Calu3 (cell line): Measurements from ENCODE around the gene YY1AP1. TPM values are rescaled to one million over a fixed set of nuclear protein-coding genes. Genes with fewer than 3 reads are reported as not detected.
"Not testable (repeated sequence)": the region's sequence is repeated elsewhere in the genome, so short reads cannot be mapped to it uniquely, and the experiment has no call there.

ENCODE experiments used
- BruUV-seq: library from RNA; stranded (reverse); fragments of 400-500 nt; replicated peaks from 2 replicates; lab custom pipeline; 2021; lab: Mats Ljungman, UMichigan
- CTCF ChIA-PET: fragments of 300-600 bp; sonication (Branson Sonifier 250); formaldehyde crosslinking; loops from one replicate; lab custom pipeline; 2022; ENCODE audit warnings: antibody characterized with exemption; lab: Charles Lee
- DNase-seq: peaks from one replicate; pipeline ENCODE4 v3.0.0; 2022
- H3K27ac Mint-ChIP-seq: one replicate; pipeline ENCODE4 v1.8.0; 2022; ENCODE audit warnings: mixed read lengths; ENCODE audit not compliant: unreplicated experiment
- H3K27me3 Mint-ChIP-seq: one replicate; pipeline ENCODE4 v1.8.0; 2022; ENCODE audit warnings: mixed read lengths; ENCODE audit not compliant: unreplicated experiment
- H3K36me3 Mint-ChIP-seq: one replicate; pipeline ENCODE4 v1.8.0; 2022; ENCODE audit warnings: mild to moderate bottlenecking, moderate library complexity, mixed read lengths; ENCODE audit not compliant: insufficient read depth, unreplicated experiment
- H3K4me1 Mint-ChIP-seq: one replicate; pipeline ENCODE4 v1.8.0; 2022; ENCODE audit warnings: mild to moderate bottlenecking, low read depth, mixed read lengths; ENCODE audit not compliant: unreplicated experiment
- H3K4me3 Mint-ChIP-seq: one replicate; pipeline ENCODE4 v1.8.0; 2022; ENCODE audit warnings: mild to moderate bottlenecking, low read depth, moderate library complexity, mixed read lengths; ENCODE audit not compliant: unreplicated experiment
- H3K9me3 Mint-ChIP-seq: one replicate; pipeline ENCODE4 v1.8.0; 2022; ENCODE audit warnings: low read depth, mixed read lengths; ENCODE audit not compliant: unreplicated experiment
- intact Hi-C: fragments of 100-400 bp; cut with micrococcal nuclease; formaldehyde crosslinking; loops from one replicate; pipeline ENCODE4 v1.10.0; 2022; ENCODE audit not compliant: unreplicated experiment
- total RNA-seq: library from RNA; stranded (reverse); gene quantifications from 2 replicates; pipeline ENCODE4 v1.2.3, GENCODE V29; 2022
- TF ChIP-seq, protein P1 (sequence below): fragments of 200-600 bp; IDR thresholded peaks from one replicate; pipeline ENCODE4 v1.8.0; 2022; ENCODE audit warnings: antibody characterized with exemption; ENCODE audit not compliant: unreplicated experiment

Gene YY1AP1
- total RNA-seq, 1 experiment from 2014 or later = 81.4 TPM

- no peak overlapping the region for H3K27ac Mint-ChIP-seq
- no TSS peak for BruUV-seq
- no peaks in the 10 kb centered on the region for H3K4me1 Mint-ChIP-seq
- TF ChIP-seq, protein P1, sequence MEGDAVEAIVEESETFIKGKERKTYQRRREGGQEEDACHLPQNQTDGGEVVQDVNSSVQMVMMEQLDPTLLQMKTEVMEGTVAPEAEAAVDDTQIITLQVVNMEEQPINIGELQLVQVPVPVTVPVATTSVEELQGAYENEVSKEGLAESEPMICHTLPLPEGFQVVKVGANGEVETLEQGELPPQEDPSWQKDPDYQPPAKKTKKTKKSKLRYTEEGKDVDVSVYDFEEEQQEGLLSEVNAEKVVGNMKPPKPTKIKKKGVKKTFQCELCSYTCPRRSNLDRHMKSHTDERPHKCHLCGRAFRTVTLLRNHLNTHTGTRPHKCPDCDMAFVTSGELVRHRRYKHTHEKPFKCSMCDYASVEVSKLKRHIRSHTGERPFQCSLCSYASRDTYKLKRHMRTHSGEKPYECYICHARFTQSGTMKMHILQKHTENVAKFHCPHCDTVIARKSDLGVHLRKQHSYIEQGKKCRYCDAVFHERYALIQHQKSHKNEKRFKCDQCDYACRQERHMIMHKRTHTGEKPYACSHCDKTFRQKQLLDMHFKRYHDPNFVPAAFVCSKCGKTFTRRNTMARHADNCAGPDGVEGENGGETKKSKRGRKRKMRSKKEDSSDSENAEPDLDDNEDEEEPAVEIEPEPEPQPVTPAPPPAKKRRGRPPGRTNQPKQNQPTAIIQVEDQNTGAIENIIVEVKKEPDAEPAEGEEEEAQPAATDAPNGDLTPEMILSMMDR = no peak
- H3K27me3 Mint-ChIP-seq = no peaks in the 10 kb centered on the region
- H3K4me3 Mint-ChIP-seq = no peak overlapping the region
- CTCF ChIA-PET = no interaction called here
- peaks cover 88% of the 10 kb centered on the region for H3K36me3 Mint-ChIP-seq
- no peaks in the 10 kb centered on the region for H3K9me3 Mint-ChIP-seq
- intact Hi-C loops = no loop called here
- no peak for DNase-seq
Measured at GRCh38 chr1:155671750-155672149, 16.8 kb downstream of the YY1AP1 start.

- no peak for DNase-seq
- CTCF ChIA-PET = no interaction called here
- TF ChIP-seq, protein P1 = no peak
- Mint-ChIP-seq H3K36me3 (peaks cover 86% of the 10 kb centered on the region), H3K4me1 (no peaks in the 10 kb centered on the region), H3K27me3 (no peaks in the 10 kb centered on the region), H3K9me3 (no peaks in the 10 kb centered on the region), H3K4me3 (no peak overlapping the region), H3K27ac (no peak overlapping the region)
- intact Hi-C loops = no loop called here
- no TSS peak for BruUV-seq
Measured at GRCh38 chr1:155669233-155670162, 19.1 kb downstream of the YY1AP1 start.

DNA sequence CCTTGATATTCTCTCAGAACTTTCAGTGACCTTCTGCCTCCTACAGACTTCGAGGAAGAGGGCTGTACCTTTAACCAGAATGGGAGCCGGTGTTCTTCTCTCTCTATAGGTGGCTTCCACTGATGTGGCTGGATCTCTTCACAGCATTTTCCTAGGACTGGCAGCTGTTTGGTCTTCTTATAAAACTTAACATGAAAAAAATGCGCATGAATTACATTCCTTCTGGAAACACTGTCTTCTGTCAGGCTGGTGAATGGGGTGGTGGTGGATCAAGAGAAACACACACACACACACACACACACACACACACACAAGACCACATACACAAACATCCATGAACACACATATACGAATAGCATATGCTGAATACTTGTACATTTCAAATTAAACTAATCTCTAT, 27.3 kb downstream of the YY1AP1 start:
- H3K27me3 Mint-ChIP-seq, DNase-seq, H3K27ac Mint-ChIP-seq, H3K9me3 Mint-ChIP-seq, CTCF ChIA-PET, intact Hi-C loops, H3K4me1 Mint-ChIP-seq, BruUV-seq, H3K4me3 Mint-ChIP-seq: not testable (repeated sequence)
- H3K36me3 Mint-ChIP-seq = peaks cover 85% of the 10 kb centered on the region

GRCh38 chr1:155657463-155657862, 31.1 kb downstream of the YY1AP1 start:
- no TSS peak for BruUV-seq
- CTCF ChIA-PET = no interaction called here
- no peaks in the 10 kb centered on the region for H3K27me3 Mint-ChIP-seq
- TF ChIP-seq, protein P1 = no peak
- H3K4me3 Mint-ChIP-seq = no peak overlapping the region
- no peaks in the 10 kb centered on the region for H3K4me1 Mint-ChIP-seq
- DNase-seq = no peak
- H3K36me3 Mint-ChIP-seq = peaks cover 55% of the 10 kb centered on the region
- no peaks in the 10 kb centered on the region for H3K9me3 Mint-ChIP-seq
- H3K27ac Mint-ChIP-seq = peak overlapping the region; percentile 46
- intact Hi-C loops = no loop called here

- CTCF ChIA-PET = no interaction called here
- no TSS peak for BruUV-seq
- intact Hi-C loops = no loop called here
- Mint-ChIP-seq H3K9me3 (no peaks in the 10 kb centered on the region), H3K4me3 (no peak overlapping the region), H3K36me3 (peaks cover 25% of the 10 kb centered on the region), H3K27ac (no peak overlapping the region), H3K4me1 (peaks cover 22% of the 10 kb centered on the region), H3K27me3 (no peaks in the 10 kb centered on the region)
- TF ChIP-seq, protein P1 = no peak
- no peak for DNase-seq
Measured at GRCh38 chr1:155652951-155653350, 35.6 kb downstream of the YY1AP1 start.
